Transverse colon (tissue), 4 donors: ENCODE measurements around the gene MGMT. TPM values are rescaled to one million over a fixed set of nuclear protein-coding genes. Genes with fewer than 3 reads are reported as not detected.

Experiments
- DNase-seq: peaks from one replicate; pipeline ENCODE4 v3.0.0-alpha.2; 2019
- H3K27ac ChIP-seq, 4 donors: fragments of 200-600 bp; sonication (generic); 2 replicates each; pipeline ENCODE4 v1.5.1; 2016 to 2018; ENCODE audit warnings: inconsistent platforms in 4 of 4
- H3K27me3 ChIP-seq: fragments of 200-600 bp; sonication (generic); 2 replicates; pipeline ENCODE4 v1.5.1; 2017; ENCODE audit warnings: inconsistent platforms
- H3K36me3 ChIP-seq, 4 donors: fragments of 200-600 bp; sonication (generic); 2 replicates each; pipeline ENCODE4 v1.5.1; 2017 to 2019; ENCODE audit warnings: inconsistent platforms in 4 of 4
- H3K4me1 ChIP-seq, 4 donors: fragments of 200-600 bp; sonication (generic); 2 replicates each; pipeline ENCODE4 v1.5.1; 2017 to 2020; ENCODE audit warnings: inconsistent platforms in 4 of 4
- H3K4me3 ChIP-seq, 4 donors: fragments of 200-600 bp; sonication (generic); 1 replicate in 1 of 4; 2 replicates in 3 of 4; pipeline versions ENCODE4 v1.5.1 to v1.6.1; 2017 to 2019; ENCODE audit warnings: inconsistent platforms in 4 of 4
- H3K9me3 ChIP-seq, 2 donors: fragments of 200-600 bp; sonication (generic); 2 replicates each; pipeline ENCODE4 v1.5.1; 2017 to 2019; ENCODE audit warnings: inconsistent platforms in 2 of 2
- EP300 ChIP-seq: sonication (generic); formaldehyde crosslinking; IDR thresholded peaks from one replicate; pipeline ENCODE4 v1.6.1; 2017; ENCODE audit warnings: antibody characterized with exemption, low read depth
- POLR2A ChIP-seq: fragments of 450-650 bp; IDR thresholded peaks from one replicate; pipeline ENCODE4 v1.6.1; 2016; ENCODE audit warnings: antibody characterized with exemption, mild to moderate bottlenecking, moderate library complexity
- POLR2AphosphoS5 ChIP-seq, 3 donors: sonication (generic); formaldehyde crosslinking; IDR thresholded peaks; one replicate each; pipeline ENCODE4 v1.6.1; 2016; ENCODE audit warnings: antibody characterized with exemption in 3 of 3
- WGBS, 2 donors: methylation state at CpG; one replicate each; pipeline ENCODE4 v1.1.5; 2018; ENCODE audit warnings: low coverage in 1 of 2; 5-methylcytosine and 5-hydroxymethylcytosine counted together
- in situ Hi-C, 4 donors: fragments of 200-750 bp; cut with MboI; loops; one replicate each; pipeline versions ENCODE4 v1.15.0 to v1.15.1; 2017; ENCODE audit warnings: low sequenced_read_pairs in 3 of 4, low pct_ligation_motif_present in 1 of 4, low pct_unique_long_range_greater_than_20kb in 1 of 4
- intact Hi-C: fragments of 100-400 bp; cut with DNase I; formaldehyde crosslinking; loops from one replicate; pipeline ENCODE4 v1.15.1; 2023; ENCODE audit warnings: low total_unique reads
- total RNA-seq, 4 donors: library from RNA; depleted of rRNA; stranded (reverse); fragments of >200 nt; gene quantifications; one replicate each; pipeline ENCODE4 v1.1.0, GENCODE V29; 2016
- TF ChIP-seq, protein P1 (sequence below), 5 experiments: fragments of 200-600 bp in 3 of 5; fragments of 450-650 bp in 2 of 5; sonication (generic) in 3 of 5; IDR thresholded peaks; 1 replicate in 2 of 5; 2 replicates in 3 of 5; pipeline ENCODE4 v1.5.1; 2016 to 2017; ENCODE audit warnings: antibody characterized with exemption in 5 of 5, inconsistent platforms in 3 of 5, mild to moderate bottlenecking in 2 of 5, moderate library complexity in 1 of 5

The MGMT gene
- total RNA-seq, 4 donors from 2014 or later = 6.6 to 28.9 (median 14.0) TPM

DNA sequence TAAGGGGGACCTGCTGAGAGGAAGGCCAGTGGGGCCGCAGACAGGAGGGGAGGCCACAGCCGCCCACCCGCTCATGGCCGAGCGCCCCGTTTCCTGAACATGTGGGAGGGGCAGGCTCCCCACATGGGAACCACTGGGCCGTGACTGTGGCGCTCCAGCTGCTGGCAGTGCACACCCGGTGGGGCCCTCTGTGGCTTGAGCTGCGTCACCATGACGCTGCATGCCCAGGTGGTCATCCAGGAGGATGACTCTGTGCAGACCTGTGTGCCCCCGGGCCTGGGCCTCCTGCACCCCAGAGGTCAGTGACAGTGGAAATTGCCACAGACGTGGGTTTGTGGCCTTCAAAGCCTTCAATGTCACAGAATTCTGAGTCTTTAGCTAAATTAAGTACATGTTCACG, 85.1 kb downstream of the MGMT start:
- intact Hi-C loops = no loop called here
- 82 to 85% methylated on average over 2 to 14 of the region's 14 CpGs for WGBS, 2 donors
- in situ Hi-C loops = no loop called here
- Histone ChIP-seq H3K27ac (no peak overlapping the region), H3K36me3 (no peaks in the 10 kb centered on the region), H3K27me3 (no peaks in the 10 kb centered on the region), H3K9me3 (no peaks in the 10 kb centered on the region), H3K4me1 (no peaks in the 10 kb centered on the region), H3K4me3 (no peak overlapping the region)
- TF ChIP-seq, protein P1, sequence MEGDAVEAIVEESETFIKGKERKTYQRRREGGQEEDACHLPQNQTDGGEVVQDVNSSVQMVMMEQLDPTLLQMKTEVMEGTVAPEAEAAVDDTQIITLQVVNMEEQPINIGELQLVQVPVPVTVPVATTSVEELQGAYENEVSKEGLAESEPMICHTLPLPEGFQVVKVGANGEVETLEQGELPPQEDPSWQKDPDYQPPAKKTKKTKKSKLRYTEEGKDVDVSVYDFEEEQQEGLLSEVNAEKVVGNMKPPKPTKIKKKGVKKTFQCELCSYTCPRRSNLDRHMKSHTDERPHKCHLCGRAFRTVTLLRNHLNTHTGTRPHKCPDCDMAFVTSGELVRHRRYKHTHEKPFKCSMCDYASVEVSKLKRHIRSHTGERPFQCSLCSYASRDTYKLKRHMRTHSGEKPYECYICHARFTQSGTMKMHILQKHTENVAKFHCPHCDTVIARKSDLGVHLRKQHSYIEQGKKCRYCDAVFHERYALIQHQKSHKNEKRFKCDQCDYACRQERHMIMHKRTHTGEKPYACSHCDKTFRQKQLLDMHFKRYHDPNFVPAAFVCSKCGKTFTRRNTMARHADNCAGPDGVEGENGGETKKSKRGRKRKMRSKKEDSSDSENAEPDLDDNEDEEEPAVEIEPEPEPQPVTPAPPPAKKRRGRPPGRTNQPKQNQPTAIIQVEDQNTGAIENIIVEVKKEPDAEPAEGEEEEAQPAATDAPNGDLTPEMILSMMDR (IDR thresholded peaks at IDR 0.05) = no peak
- TF ChIP-seq POLR2A (no peak), POLR2AphosphoS5 (IDR thresholded peaks at IDR 0.05) (no peak), EP300 (no peak)
- DNase-seq = no peak

- DNase-seq = no peak
- 96 to 98% methylated on average over 5 to 11 of the region's 11 CpGs for WGBS, 2 donors
- in situ Hi-C loops = no loop called here
- Histone ChIP-seq H3K27ac (no peak overlapping the region), H3K27me3 (no peaks in the 10 kb centered on the region), H3K36me3 (no peaks in the 10 kb centered on the region), H3K4me3 (no peak overlapping the region), H3K4me1 (no peaks in the 10 kb centered on the region), H3K9me3 (no peaks in the 10 kb centered on the region)
- no peak for TF ChIP-seq POLR2A
- intact Hi-C loops = no loop called here
These were observed 86.9 kb downstream of the MGMT start for GRCh38 chr10:129553928-129554327.

GRCh38 chr10:129556316-129556715, 89.3 kb downstream of the MGMT start:
- no peaks in the 10 kb centered on the region for H3K9me3 ChIP-seq
- no peaks in the 10 kb centered on the region for H3K27me3 ChIP-seq
- H3K4me3 ChIP-seq = no peak overlapping the region
- no peaks in the 10 kb centered on the region for H3K36me3 ChIP-seq
- intact Hi-C loops (no loop called here), in situ Hi-C loops (no loop called here)
- WGBS, 2 donors = 99 to 100% methylated on average over 2 to 18 of the region's 18 CpGs
- no peaks in the 10 kb centered on the region for H3K4me1 ChIP-seq
- H3K27ac ChIP-seq = no peak overlapping the region
- TF ChIP-seq POLR2AphosphoS5 (IDR thresholded peaks at IDR 0.05) = no peak
- TF ChIP-seq EP300 = no peak
- TF ChIP-seq, protein P1 (IDR thresholded peaks at IDR 0.05) = no peak
- no peak for TF ChIP-seq POLR2A
- no peak for DNase-seq

DNA sequence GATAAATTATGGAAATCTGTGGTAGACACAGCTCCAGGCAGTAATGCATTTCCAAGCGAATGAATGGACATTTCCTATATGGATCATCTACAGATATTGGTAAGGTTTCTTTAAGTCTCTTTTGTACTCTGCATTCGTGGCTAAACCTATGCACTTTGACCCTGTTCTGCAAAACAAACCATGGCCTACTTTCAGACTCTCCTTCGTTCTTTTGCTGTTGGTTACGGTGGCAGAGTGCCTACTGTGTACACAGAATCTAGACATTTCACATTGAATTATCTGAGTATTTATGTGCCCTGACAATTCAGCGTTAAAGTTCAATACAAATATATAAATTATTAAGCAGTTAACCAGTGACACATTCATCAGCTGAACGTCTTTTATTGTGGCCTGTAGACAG, 93.3 kb downstream of the MGMT start:
- WGBS, 2 donors = 83 to 89% methylated on average over 5 to 6 of the region's 6 CpGs

GRCh38 chr10:129562487-129562886, 95.4 kb downstream of the MGMT start:
- no peak for TF ChIP-seq EP300
- TF ChIP-seq POLR2AphosphoS5 (IDR thresholded peaks at IDR 0.05) = no peak
- no peak for TF ChIP-seq POLR2A
- TF ChIP-seq, protein P1 (IDR thresholded peaks at IDR 0.05) = no peak
- H3K27ac ChIP-seq = no peak overlapping the region
- no peaks in the 10 kb centered on the region for H3K4me1 ChIP-seq
- in situ Hi-C loops (no loop called here), intact Hi-C loops (no loop called here)
- H3K4me3 ChIP-seq = no peak overlapping the region
- H3K9me3 ChIP-seq = no peaks in the 10 kb centered on the region
- no peaks in the 10 kb centered on the region for H3K36me3 ChIP-seq
- no peaks in the 10 kb centered on the region for H3K27me3 ChIP-seq
- 93% methylated on average over 8 of the region's 8 CpGs; no CpG with 5 or more reads in 1 of the 2 donors for WGBS, 2 donors
- DNase-seq = no peak

More for the DNA sequence above, 93.3 kb downstream of the MGMT start:
- intact Hi-C loops (no loop called here), in situ Hi-C loops (no loop called here)
- Histone ChIP-seq H3K27me3 (no peaks in the 10 kb centered on the region), H3K4me1 (no peaks in the 10 kb centered on the region), H3K9me3 (no peaks in the 10 kb centered on the region), H3K4me3 (no peak overlapping the region), H3K36me3 (no peaks in the 10 kb centered on the region), H3K27ac (no peak overlapping the region)
- TF ChIP-seq POLR2AphosphoS5 (IDR thresholded peaks at IDR 0.05) (no peak), EP300 (no peak), POLR2A (no peak)
- TF ChIP-seq, protein P1 (IDR thresholded peaks at IDR 0.05) = no peak
- no peak for DNase-seq
